ENCODE measurements around the gene SLC28A1.
"Not testable (repeated sequence)": the region's sequence is repeated elsewhere in the genome, so short reads cannot be mapped to it uniquely, and the experiment has no call there.

Gene SLC28A1

GRCh38 chr15:84973492-84974460 is 89.3 kb downstream of the SLC28A1 start:
- no peak for DNase-seq
- no peak for ATAC-seq

- no peak for ATAC-seq
- DNase-seq: no peak
Observed at GRCh38 chr15:84975871-84976351, 91.4 kb downstream of the SLC28A1 start.

GRCh38 chr15:84976746-84977345 is 92.4 kb downstream of the SLC28A1 start:
- no peak for ATAC-seq
- DNase-seq: no peak

- ATAC-seq: no peak
- no peak for DNase-seq
Observed at GRCh38 chr15:84979651-84980050, 95.2 kb downstream of the SLC28A1 start.

- peak; percentile 67 for ATAC-seq
- peak; percentile 86 for DNase-seq
Observed at GRCh38 chr15:84980196-84981053, 96.0 kb downstream of the SLC28A1 start.

GRCh38 chr15:84981054-84981710 is 96.7 kb downstream of the SLC28A1 start:
- ATAC-seq: peak; percentile 85
- peak; percentile 98 for DNase-seq

- DNase-seq (no peak), ATAC-seq (peak; percentile 6)
Observed at GRCh38 chr15:84981711-84982300, 97.3 kb downstream of the SLC28A1 start, which contains the start of gene PDE8A. TSS of gene PDE8A (plus strand) at chr15:84981856. CDS start at chr15:84982163, 307 bp downstream.

- DNase-seq (peak; percentile 73), ATAC-seq (no peak)
Observed at GRCh38 chr15:84982301-84982920, 97.9 kb downstream of the SLC28A1 start.

GRCh38 chr15:84983294-84983693 is 98.8 kb downstream of the SLC28A1 start:
- ATAC-seq (no peak), DNase-seq (no peak)

GRCh38 chr15:84983711-84984110 is 99.2 kb downstream of the SLC28A1 start:
- DNase-seq (no peak), ATAC-seq (no peak)

- no peak for ATAC-seq
Observed at GRCh38 chr15:84985158-84985557, 100.7 kb downstream of the SLC28A1 start.

GRCh38 chr15:84987351-84987750 is 102.9 kb downstream of the SLC28A1 start:
- ATAC-seq, DNase-seq: not testable (repeated sequence)

More at GRCh38 chr15:84985158-84985557, 100.7 kb downstream of the SLC28A1 start:
- DNase-seq: no peak

GRCh38 chr15:84987949-84988624 is 103.6 kb downstream of the SLC28A1 start:
- ATAC-seq (no peak), DNase-seq (no peak)

- DNase-seq: no peak
Observed at GRCh38 chr15:84988909-84989644, 104.6 kb downstream of the SLC28A1 start.

GRCh38 chr15:84990507-84990906 is 106.0 kb downstream of the SLC28A1 start:
- ATAC-seq: no peak
- no peak for DNase-seq

More at GRCh38 chr15:84988909-84989644, 104.6 kb downstream of the SLC28A1 start:
- ATAC-seq: no peak

- ATAC-seq (no peak), DNase-seq (no peak)
Observed at GRCh38 chr15:84991014-84991712, 106.7 kb downstream of the SLC28A1 start.

GRCh38 chr15:84992157-84992944 is 107.9 kb downstream of the SLC28A1 start:
- peak; percentile 96 for ATAC-seq
- DNase-seq: peak; percentile 55
